ENCODE results near the gene GBF1. TPM values are rescaled to one million over a fixed set of nuclear protein-coding genes. Genes with fewer than 3 reads are reported as not detected.

GBF1 gene
- total and polyA plus RNA-seq, 2 donors: 22.9 to 29.3 TPM

DNA sequence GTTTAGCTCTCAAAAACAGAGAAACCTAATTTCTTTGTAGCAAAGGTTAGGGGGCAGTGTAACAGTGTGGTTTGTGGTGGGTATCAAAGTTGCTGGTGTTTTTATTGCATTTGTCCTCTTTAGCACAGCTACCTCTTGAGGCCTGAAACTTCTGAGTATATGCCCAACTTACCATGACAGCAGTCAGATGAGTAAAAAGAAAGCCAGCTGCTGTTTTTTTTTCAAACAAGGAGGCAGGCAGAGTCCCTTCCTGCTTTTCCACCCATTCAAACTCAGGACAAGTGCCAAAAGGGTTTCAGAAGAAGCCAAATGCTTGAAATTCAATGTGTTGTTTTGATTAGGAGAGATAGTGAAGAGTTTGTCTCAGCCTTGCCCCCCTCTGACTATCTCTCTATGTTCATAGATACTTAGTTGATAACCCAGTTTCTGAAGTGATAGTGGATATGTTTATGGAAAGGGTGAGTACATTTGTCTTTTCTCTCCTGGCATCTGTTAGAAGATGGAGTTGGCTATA is 23.1 kb downstream of the GBF1 start:
- no peak for DNase-seq (ENCODE audit: extremely low spot score)
- Histone ChIP-seq H3K4me1 (ENCODE audit: insufficient read depth) (peaks cover 2% of the 10 kb centered on the region), H3K27ac (ENCODE audit: low read depth) (no peak overlapping the region), H3K4me3 (ENCODE audit: low read depth, low read length) (no peak overlapping the region), H3K36me3 (ENCODE audit: insufficient read depth) (peaks cover 2% of the 10 kb centered on the region)

- Histone ChIP-seq H3K36me3 (ENCODE audit: insufficient read depth) (peaks cover 2% of the 10 kb centered on the region), H3K27ac (ENCODE audit: low read depth) (no peak overlapping the region), H3K4me3 (ENCODE audit: low read depth, low read length) (no peak overlapping the region), H3K4me1 (ENCODE audit: insufficient read depth) (peaks cover 2% of the 10 kb centered on the region)
- no peak for DNase-seq (ENCODE audit: extremely low spot score)
- 41% methylated on average over 3 of the region's 3 CpGs for WGBS
Measured at GRCh38 chr10:102269017-102269416, 23.7 kb downstream of the GBF1 start.

- Histone ChIP-seq H3K4me1 (ENCODE audit: insufficient read depth) (no peaks in the 10 kb centered on the region), H3K4me3 (ENCODE audit: low read depth, low read length) (no peak overlapping the region), H3K27ac (ENCODE audit: low read depth) (no peak overlapping the region), H3K36me3 (ENCODE audit: insufficient read depth) (no peaks in the 10 kb centered on the region)
- WGBS: 82% methylated on average over 1 of the region's 1 CpG
- DNase-seq (ENCODE audit: extremely low spot score): no peak
Measured at GRCh38 chr10:102274062-102274461, 28.7 kb downstream of the GBF1 start.

GRCh38 chr10:102275343-102275742 is 30.0 kb downstream of the GBF1 start:
- no peaks in the 10 kb centered on the region for H3K36me3 ChIP-seq (ENCODE audit: insufficient read depth)
- no peak overlapping the region for H3K27ac ChIP-seq (ENCODE audit: low read depth)
- no peak overlapping the region for H3K4me3 ChIP-seq (ENCODE audit: low read depth, low read length)
- H3K4me1 ChIP-seq (ENCODE audit: insufficient read depth): no peaks in the 10 kb centered on the region
- WGBS: 78% methylated on average over 2 of the region's 2 CpGs
- no peak for DNase-seq (ENCODE audit: extremely low spot score)

DNA sequence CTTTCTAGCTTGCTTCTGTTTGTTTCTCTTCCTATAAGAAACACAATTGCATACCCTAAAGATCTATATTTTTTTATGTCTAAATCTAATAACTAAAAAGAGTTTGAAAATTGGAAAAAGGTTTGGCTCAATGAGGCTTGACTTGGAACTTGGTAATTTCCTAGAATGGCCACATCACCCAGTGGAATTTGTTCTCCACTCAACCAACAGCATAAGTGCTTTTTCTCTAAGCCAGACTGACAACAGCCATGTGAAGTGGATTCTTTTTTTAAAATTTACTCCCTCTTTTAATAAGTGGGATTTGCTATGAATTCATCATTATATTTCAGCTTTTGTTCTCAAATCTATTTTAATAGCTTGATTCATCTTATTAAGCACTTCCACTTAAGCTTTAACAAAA is 33.8 kb downstream of the GBF1 start:
- Histone ChIP-seq H3K36me3 (ENCODE audit: insufficient read depth) (no peaks in the 10 kb centered on the region), H3K27ac (ENCODE audit: low read depth) (no peak overlapping the region), H3K4me3 (ENCODE audit: low read depth, low read length) (no peak overlapping the region), H3K4me1 (ENCODE audit: insufficient read depth) (no peaks in the 10 kb centered on the region)
- DNase-seq (ENCODE audit: extremely low spot score): no peak

DNA sequence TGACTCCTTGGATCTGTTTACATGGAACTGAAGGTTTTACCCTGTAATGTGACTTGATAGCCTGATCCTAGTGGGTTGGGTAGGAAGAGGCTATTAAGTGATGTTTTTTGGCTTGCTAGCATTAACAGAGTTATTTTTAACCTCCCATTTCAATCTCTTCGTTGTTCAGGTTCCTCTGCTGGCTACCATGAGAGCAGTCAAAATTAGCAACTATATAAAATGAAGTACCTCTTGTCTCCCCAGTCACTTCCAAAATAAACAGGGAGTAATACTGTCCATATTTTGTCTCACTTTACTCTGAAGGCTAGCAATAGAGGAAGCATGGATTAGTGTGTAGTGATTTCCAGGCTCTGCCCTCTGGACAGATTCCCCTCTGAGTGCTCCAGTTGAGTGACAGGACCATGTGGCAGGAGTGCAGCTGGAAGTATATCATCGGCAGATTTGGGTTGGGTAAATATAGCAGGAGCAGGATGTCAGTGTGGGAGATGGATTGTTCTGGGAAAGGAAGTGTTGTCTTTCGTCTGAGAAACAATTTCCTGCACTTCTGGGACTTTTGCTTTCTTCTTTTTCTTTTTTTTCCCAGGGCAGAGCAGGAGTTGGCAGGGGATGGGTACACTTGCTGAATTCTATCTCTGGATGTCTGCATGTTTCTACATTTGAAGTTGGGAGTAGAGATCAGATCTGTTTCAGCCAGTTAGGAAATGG is 35.2 kb downstream of the GBF1 start:
- WGBS: 4% methylated on average over 3 of the region's 3 CpGs

GRCh38 chr10:102281102-102281487 is 35.8 kb downstream of the GBF1 start:
- Histone ChIP-seq H3K4me3 (ENCODE audit: low read depth, low read length) (no peak overlapping the region), H3K4me1 (ENCODE audit: insufficient read depth) (no peaks in the 10 kb centered on the region), H3K36me3 (ENCODE audit: insufficient read depth) (no peaks in the 10 kb centered on the region), H3K27ac (ENCODE audit: low read depth) (no peak overlapping the region)
- 14% methylated on average over 3 of the region's 3 CpGs for WGBS
- no peak for DNase-seq (ENCODE audit: extremely low spot score)

More for the DNA sequence above, 35.2 kb downstream of the GBF1 start:
- no peak for DNase-seq (ENCODE audit: extremely low spot score)
- Histone ChIP-seq H3K36me3 (ENCODE audit: insufficient read depth) (no peaks in the 10 kb centered on the region), H3K4me1 (ENCODE audit: insufficient read depth) (no peaks in the 10 kb centered on the region), H3K4me3 (ENCODE audit: low read depth, low read length) (no peak overlapping the region), H3K27ac (ENCODE audit: low read depth) (no peak overlapping the region)

DNA sequence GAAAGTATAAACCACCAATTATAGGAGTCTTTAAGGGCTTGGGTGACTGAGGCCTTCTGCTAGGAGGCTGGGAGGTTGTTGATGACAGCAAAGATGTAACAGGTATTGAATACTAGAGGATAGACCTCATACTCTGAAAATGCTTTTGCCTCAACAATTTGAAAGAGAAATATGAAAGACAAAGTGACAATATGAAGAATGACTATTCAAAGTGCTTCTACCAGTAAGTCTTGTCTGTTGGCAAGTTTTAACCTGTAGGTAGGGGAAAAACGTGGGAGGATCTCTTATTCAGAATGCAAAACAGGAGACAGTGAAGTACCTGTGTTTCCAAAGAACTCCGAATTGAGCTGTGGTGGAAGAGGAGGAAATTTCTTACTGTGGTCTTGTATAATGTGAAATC is 38.2 kb downstream of the GBF1 start:
- H3K4me3 ChIP-seq (ENCODE audit: low read depth, low read length): no peak overlapping the region
- H3K36me3 ChIP-seq (ENCODE audit: insufficient read depth): no peaks in the 10 kb centered on the region
- no peaks in the 10 kb centered on the region for H3K4me1 ChIP-seq (ENCODE audit: insufficient read depth)
- DNase-seq (ENCODE audit: extremely low spot score): no peak
- WGBS: 68% methylated on average over 2 of the region's 2 CpGs
- H3K27ac ChIP-seq (ENCODE audit: low read depth): no peak overlapping the region

- WGBS: 71% methylated on average over 2 of the region's 2 CpGs
- H3K4me1 ChIP-seq (ENCODE audit: insufficient read depth): no peaks in the 10 kb centered on the region
- H3K27ac ChIP-seq (ENCODE audit: low read depth): no peak overlapping the region
Measured at GRCh38 chr10:102283890-102284289, 38.6 kb downstream of the GBF1 start.

GRCh38 chr10:102284531-102284930 is 39.2 kb downstream of the GBF1 start:
- H3K4me1 ChIP-seq (ENCODE audit: insufficient read depth): no peaks in the 10 kb centered on the region
- H3K4me3 ChIP-seq (ENCODE audit: low read depth, low read length): no peak overlapping the region
- no peak overlapping the region for H3K27ac ChIP-seq (ENCODE audit: low read depth)
- H3K36me3 ChIP-seq (ENCODE audit: insufficient read depth): no peaks in the 10 kb centered on the region
- no peak for DNase-seq (ENCODE audit: extremely low spot score)
- 90% methylated on average over 2 of the region's 2 CpGs for WGBS

More at GRCh38 chr10:102283890-102284289, 38.6 kb downstream of the GBF1 start:
- H3K36me3 ChIP-seq (ENCODE audit: insufficient read depth): no peaks in the 10 kb centered on the region
- H3K4me3 ChIP-seq (ENCODE audit: low read depth, low read length): no peak overlapping the region
- DNase-seq (ENCODE audit: extremely low spot score): no peak

DNA sequence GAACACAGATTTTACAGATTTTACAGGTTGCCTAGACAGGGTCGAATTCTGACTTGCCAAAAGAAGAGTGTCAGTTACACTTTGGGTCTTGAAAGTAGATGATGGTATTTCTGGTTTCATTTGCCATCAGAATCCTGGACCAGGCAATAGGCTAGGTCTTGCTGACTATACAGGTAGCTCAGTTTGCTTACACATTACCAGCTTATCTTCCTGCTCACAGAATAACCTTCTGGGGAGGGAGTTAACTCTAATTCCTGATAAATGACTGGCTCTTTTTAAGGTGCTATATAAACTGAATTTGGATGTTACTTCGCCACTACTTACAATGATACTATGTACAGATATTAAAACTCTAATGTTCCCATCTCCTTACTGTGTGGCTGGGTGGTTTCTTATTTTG is 39.8 kb downstream of the GBF1 start:
- no peaks in the 10 kb centered on the region for H3K36me3 ChIP-seq (ENCODE audit: insufficient read depth)
- no peak overlapping the region for H3K4me3 ChIP-seq (ENCODE audit: low read depth, low read length)
- DNase-seq (ENCODE audit: extremely low spot score): no peak
- no peaks in the 10 kb centered on the region for H3K4me1 ChIP-seq (ENCODE audit: insufficient read depth)
- H3K27ac ChIP-seq (ENCODE audit: low read depth): no peak overlapping the region
- 95% methylated on average over 2 of the region's 2 CpGs for WGBS

DNA sequence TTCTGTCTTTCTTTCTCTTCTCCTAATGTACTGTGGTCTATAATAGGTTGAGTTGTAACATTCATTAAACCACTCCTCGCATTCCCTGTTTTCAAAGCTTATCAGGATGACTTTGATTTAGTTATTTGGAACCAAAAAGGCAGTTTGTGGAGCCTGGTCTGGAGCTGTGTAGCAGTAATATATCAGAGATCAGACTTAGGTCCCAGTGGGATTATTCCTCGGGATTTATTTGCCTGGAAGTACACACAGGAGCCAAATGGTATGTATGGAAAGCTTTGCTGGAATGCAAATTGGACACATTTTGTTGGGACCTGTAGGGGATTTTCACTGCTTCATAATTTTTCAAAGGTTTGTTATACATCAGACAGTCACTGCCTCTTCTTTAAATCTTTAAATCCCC is 40.9 kb downstream of the GBF1 start:
- Histone ChIP-seq H3K27ac (ENCODE audit: low read depth) (no peak overlapping the region), H3K36me3 (ENCODE audit: insufficient read depth) (no peaks in the 10 kb centered on the region), H3K4me3 (ENCODE audit: low read depth, low read length) (no peak overlapping the region), H3K4me1 (ENCODE audit: insufficient read depth) (no peaks in the 10 kb centered on the region)
- WGBS: 35% methylated on average over 2 of the region's 2 CpGs
- DNase-seq (ENCODE audit: extremely low spot score): no peak

DNA sequence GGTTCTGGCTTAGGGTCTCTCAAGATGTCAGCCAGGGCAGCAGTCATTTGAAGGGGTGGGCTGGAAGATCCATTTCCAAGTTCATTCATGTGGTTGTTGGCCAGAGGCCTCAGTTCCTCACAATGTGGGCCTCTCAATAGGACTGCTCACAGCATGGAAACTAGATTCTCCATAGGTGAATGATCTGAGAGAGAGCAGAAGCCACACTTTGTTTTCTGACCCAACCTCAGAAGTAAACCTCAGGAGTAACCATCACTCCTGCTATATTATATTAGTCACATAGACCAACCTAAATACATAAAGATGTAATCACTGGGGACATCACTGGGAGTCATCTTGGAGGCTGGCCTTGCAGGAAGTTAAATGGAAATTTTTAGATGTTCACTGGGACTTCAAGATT is 42.2 kb downstream of the GBF1 start:
- Histone ChIP-seq H3K36me3 (ENCODE audit: insufficient read depth) (no peaks in the 10 kb centered on the region), H3K4me1 (ENCODE audit: insufficient read depth) (no peaks in the 10 kb centered on the region), H3K4me3 (ENCODE audit: low read depth, low read length) (no peak overlapping the region), H3K27ac (ENCODE audit: low read depth) (no peak overlapping the region)
- no peak for DNase-seq (ENCODE audit: extremely low spot score)

DNA sequence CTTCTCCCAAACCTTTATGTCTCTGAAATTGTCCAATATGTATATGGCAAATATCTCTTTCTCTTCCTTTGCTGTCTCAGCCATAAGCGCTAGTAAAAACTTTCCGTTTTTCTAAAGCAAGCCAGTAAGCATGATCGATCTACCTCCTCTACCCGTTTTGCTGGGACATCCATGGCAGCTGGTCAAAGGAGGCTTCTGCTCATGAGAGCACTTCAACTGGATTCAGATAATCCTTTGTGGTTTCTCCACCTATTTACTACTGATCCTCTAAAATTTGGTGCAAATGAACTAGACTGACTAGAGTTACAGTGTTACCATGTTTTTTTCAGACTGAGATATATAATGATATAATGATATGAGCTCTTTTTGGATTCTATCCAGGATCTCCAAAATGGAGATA is 42.7 kb downstream of the GBF1 start:
- Histone ChIP-seq H3K27ac (ENCODE audit: low read depth) (no peak overlapping the region), H3K4me1 (ENCODE audit: insufficient read depth) (no peaks in the 10 kb centered on the region), H3K36me3 (ENCODE audit: insufficient read depth) (no peaks in the 10 kb centered on the region), H3K4me3 (ENCODE audit: low read depth, low read length) (no peak overlapping the region)
- WGBS: 95% methylated on average over 4 of the region's 4 CpGs
- DNase-seq (ENCODE audit: extremely low spot score): no peak

GRCh38 chr10:102289356-102289755 is 44.0 kb downstream of the GBF1 start:
- Histone ChIP-seq H3K4me3 (ENCODE audit: low read depth, low read length) (no peak overlapping the region), H3K4me1 (ENCODE audit: insufficient read depth) (no peaks in the 10 kb centered on the region), H3K27ac (ENCODE audit: low read depth) (no peak overlapping the region), H3K36me3 (ENCODE audit: insufficient read depth) (no peaks in the 10 kb centered on the region)
- 97% methylated on average over 2 of the region's 2 CpGs for WGBS
- DNase-seq (ENCODE audit: extremely low spot score): no peak

Data from urinary bladder (tissue), 4 donors.